GM18502 (cell line): ENCODE measurements around the gene TAGLN3.

Experiments used
- ATAC-seq: cut with Tn5 transposase; IDR thresholded peaks from one replicate; pipeline ENCODE4 v1.9.1; 2021; ENCODE audit warnings: mild to moderate bottlenecking; ENCODE audit not compliant: unreplicated experiment, poor library complexity

Gene TAGLN3

GRCh38 chr3:111975131-111975530, 23.6 kb upstream of the TAGLN3 start:
- ATAC-seq: no peak

DNA sequence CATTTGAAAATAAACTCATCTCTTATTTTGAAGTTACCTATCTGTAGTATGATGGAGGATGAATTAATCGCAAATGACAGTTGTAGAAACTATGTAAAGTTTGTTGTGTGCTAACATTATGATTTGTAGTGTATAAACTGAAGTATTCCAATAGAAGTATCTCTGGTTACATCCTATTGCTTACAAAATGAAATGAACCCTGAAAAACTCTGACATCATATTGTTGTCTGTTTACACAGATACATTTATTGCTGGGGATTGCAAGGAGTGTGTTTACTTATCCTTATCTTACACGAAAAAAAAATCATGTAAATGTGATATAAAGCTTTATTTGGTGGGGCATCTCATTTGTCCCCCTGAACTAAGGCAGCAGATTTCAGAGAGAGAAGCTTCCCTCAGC, 22.5 kb upstream of the TAGLN3 start:
- ATAC-seq: no peak

- ATAC-seq: peak; percentile 96
Observed at GRCh38 chr3:111978583-111979433, 19.9 kb upstream of the TAGLN3 start, which contains the start of gene ABHD10. Gene ABHD10 (plus strand): TSS chr3:111979026. CDS start chr3:111979062, 36 bp downstream.

- ATAC-seq: peak; percentile 44
Observed at GRCh38 chr3:111979434-111980038, 19.2 kb upstream of the TAGLN3 start.

- ATAC-seq: no peak
Observed at GRCh38 chr3:111980716-111981456, 17.8 kb upstream of the TAGLN3 start.

- no peak for ATAC-seq
Observed at GRCh38 chr3:111981457-111981763, 17.3 kb upstream of the TAGLN3 start.

- ATAC-seq: no peak
Observed at GRCh38 chr3:111984636-111985298, 14.0 kb upstream of the TAGLN3 start.

DNA sequence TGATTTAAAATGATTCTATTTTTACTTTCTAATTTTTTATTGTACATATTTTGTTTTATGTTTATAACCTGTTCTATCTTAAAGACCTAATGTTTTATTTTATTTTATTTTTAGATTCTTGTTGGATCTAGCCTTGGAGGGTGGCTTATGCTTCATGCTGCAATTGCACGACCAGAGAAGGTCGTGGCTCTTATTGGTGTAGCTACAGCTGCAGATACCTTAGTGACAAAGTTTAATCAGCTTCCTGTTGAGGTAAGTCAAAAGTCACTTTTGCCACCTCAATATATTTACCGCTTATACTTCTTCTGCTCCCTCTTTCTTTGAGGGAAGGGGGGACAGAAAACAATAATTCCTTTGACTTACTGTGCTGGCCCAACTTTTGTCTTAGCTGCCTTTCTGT, 11.9 kb upstream of the TAGLN3 start:
- ATAC-seq: no peak

DNA sequence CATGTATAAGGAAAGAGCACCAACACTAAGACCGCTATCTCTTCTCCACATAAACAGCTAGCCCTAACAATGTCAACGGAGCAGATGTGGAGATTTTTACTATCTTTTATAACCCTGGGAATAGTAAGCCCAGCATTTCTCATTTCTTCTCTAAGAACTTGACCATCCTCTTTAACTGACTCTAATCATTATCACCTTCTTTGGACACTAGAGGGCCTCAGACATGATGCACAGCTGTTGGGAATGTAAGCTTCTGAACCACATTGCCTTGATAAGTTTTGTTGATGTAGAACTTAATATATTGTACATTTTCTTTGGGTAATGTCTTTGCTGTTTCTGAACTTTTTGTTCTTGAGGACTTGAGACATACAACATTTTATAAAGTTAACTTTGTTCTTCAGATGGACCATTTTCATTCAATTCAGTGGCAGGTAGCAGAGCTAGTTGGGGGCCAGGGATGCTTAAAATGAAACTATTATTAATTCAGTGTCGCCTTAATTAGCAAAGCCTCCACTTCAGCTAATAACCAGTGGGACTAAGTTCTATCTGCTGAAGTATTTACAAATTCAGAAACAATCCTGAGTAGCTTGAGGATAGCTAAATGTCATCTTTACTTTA, 9.6 kb upstream of the TAGLN3 start:
- ATAC-seq: peak; percentile 94

DNA sequence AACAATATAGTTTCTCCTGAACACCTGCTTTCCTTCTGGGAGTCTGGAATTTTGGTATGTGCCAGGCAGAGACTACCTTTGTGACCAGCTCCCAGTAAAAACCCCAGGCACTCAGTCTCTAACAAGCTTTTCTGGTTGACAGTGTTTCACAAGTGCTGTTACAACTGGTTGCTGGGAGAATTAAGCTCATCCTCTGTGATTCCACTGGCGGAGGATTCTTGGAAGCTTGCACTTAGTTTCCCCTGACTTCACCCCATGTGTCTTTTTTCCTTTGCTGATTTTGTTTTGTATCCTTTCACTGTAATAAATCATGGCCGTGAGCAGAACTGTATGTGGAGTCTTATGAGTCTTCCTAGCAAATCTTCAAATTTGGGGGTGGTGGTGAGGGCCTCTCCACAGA, 5.7 kb upstream of the TAGLN3 start:
- ATAC-seq: no peak

DNA sequence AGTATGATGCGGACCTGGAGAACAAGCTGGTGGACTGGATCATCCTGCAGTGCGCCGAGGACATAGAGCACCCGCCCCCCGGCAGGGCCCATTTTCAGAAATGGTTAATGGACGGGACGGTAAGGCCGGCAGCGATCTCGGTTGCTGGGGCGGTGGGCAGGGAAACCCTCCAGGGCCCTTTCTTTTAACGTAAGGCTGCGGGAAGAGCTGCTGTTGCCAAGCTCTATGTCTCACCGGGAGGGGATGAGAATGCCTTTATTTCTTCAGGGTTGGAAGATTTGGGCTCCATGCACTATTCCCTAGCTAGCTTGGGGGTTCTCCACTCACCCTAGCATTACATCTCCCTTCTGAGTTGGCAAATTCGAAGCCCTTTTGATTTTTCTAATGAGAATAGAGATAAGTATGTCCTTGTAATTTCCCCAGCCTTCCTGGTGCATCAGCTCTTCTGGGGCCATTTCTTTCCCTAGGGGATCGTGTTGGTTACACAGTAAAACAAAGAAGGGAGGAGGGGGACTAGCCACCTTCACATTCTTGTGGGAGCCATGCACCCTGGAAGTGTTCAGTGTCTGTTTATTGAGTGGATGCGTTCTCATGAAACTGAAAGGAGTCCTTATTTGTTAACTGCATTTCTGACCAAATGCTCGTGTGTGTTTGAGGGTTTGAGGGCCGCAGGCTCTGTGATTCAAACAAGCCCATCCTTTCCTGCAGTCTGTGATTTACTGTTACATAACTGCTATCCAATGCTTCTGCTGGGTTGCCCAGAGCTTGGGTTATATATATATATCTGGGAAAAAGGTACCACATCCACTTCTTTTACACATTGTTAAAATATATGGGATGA, 982 bp downstream of the TAGLN3 start:
- ATAC-seq: peak; percentile 17

DNA sequence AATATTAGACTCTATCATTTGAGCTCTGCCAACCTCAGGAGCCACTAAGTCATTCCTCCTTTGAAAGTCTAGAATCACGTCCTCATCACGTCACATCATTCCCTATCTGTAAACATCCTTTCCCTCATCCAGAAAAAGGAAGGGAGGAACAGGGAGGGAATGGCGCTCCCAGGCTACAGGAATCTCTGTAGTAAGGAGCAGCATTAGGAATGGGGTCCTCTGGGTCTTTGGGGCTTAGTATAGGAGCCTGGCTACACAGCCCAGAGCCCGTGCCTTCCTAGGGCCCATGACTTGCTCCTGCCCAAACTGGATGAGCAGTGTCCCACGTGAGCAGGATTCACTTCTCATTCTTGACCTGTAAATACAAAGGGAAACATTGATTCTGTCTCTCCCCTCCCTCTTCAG, 1.6 kb downstream of the TAGLN3 start:
- no peak for ATAC-seq

- ATAC-seq: no peak
Observed at GRCh38 chr3:112000966-112001365, 2.2 kb downstream of the TAGLN3 start.

- no peak for ATAC-seq
Observed at GRCh38 chr3:112001526-112001925, 2.8 kb downstream of the TAGLN3 start.

DNA sequence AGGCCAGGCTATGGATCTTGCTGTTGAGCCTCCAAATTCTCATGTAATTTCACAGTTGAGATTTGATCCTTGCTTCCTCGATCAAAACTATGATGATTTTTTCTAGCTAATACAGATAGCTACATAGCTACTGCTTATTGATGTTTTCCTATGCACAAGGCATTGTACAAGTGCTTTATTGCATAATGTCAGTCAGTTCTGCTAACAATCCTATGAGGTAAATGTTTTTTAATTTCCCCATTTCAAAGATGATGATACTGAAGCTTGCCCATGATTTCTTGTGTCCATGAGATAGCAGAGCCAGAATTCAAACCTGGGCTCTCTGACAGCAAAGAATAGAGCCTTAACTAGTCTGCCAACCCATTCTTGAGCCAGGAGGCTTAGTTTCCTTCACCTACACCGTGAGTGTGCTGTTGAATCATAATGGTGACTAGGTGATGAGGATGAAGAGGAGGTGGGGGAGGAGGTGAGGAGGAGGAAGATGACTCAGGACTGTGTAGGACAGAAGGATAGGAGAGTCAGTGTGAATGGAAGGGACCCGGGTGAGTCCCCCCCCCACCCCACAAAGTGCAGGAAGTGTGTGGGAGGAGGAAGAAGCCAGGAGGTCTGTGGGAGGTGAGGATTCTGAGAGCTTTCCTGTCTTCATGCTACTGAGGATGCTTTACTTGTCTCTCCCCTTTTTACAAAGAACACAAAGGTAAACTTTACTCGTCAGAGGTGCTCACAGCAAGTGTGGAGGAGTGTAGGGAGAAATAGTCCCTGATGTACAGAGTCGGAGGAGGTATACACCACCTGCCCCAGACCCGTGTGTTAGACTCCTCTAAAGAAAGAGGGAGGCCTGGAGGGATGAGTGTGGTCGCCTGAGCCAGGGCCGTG, 3.6 kb downstream of the TAGLN3 start:
- ATAC-seq: no peak

DNA sequence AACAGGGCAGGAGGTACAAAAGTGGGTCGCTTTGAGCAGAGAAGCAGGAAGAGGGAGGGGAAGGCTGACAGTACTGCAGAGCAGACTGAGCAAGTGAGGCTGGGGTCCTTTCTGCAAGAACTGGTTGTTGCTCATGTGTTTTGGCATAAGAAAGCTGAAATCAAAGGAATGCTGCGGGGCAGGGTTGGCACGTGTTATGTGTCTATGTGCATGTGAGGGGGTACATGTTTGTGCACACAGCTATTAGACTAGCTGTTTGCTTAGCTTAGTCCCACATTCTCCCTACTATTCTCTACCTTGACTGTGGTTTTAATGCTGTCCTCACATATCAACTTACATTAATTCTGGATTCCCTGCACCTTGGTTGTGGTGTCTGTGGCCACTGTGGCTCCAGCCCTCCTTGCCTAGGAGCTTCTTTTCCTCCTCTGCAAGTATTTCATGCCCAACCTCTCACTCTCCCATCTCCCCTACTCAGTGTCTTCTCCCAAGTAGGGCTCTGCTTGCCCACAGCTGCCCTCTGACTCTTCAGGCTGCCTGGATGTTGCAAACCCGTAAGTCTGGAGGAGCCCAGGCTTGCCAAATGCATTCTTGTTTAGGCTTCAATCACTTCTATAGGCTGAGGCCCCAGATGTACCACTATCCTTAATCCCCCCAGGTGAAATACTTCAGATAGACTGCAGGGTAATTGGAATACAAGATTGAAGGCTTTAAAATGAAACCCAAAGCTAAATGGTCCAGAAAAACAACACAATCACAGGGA, 4.8 kb downstream of the TAGLN3 start:
- no peak for ATAC-seq

DNA sequence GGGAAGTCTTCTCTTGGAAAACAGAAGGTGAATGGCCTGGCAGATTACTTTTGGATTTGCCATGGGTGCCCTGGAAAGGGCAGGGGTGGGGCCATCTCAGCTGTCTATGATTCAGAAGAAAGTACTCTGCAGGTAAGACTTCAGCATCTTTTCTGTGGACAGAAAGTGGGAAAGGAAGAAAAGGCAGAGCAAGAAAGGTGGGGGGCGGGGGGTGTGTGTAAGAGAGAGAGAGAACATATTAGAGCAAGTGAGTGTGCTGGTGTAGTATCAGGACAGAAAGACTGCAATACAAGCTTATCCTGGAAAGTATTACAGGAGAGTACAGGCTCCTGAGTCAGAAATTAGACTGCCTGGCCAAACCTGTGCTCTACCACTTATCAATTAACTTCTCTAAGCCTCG, 5.5 kb downstream of the TAGLN3 start:
- no peak for ATAC-seq

DNA sequence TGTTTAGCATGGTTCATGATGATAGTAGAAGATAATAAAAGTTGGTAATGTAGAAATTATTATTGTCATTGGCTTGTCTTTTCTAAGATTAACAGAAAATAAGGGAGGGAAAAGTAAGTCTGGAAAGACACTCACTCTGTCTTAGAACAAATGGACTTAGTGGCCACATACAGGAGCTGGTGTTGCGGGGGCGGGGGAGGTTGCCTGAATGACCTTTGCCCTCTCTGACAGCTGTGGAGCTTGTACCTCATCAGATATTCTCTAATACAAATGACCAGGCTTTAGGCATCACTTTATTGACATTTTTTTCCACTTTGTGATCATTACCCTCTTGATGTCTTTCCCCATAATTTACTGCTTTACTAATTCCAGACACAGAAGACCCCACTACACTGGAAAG, 5.9 kb downstream of the TAGLN3 start:
- no peak for ATAC-seq
